Measurements from ENCODE around the gene COL4A1.

The COL4A1 gene

GRCh38 chr13:110227416-110227815 lies 79.5 kb downstream of the COL4A1 start:
- TF ChIP-seq SUZ12 (IDR thresholded peaks at IDR 0.05) (no peak), NFRKB (IDR thresholded peaks at IDR 0.05) (no peak), TARDBP (IDR thresholded peaks at IDR 0.05) (no peak), BHLHE40 (IDR thresholded peaks at IDR 0.05; ENCODE audit: borderline replicate concordance) (no peak), FOXM1 (IDR thresholded peaks at IDR 0.05; ENCODE audit: borderline replicate concordance) (no peak), ARNT (IDR thresholded peaks at IDR 0.05) (no peak), CTBP1 (IDR thresholded peaks at IDR 0.05; ENCODE audit: borderline replicate concordance) (no peak), HDGF (IDR thresholded peaks at IDR 0.05; ENCODE audit: borderline replicate concordance) (no peak), FOXK2 (IDR thresholded peaks at IDR 0.05) (no peak), ELF4 (IDR thresholded peaks at IDR 0.05) (no peak), FOXA1 (IDR thresholded peaks at IDR 0.05) (no peak), L3MBTL2 (conservative IDR thresholded peaks at IDR 0.05) (no peak), SP1 (IDR thresholded peaks at IDR 0.05) (no peak), PKNOX1 (IDR thresholded peaks at IDR 0.05) (no peak), ZNF384 (IDR thresholded peaks at IDR 0.05) (no peak), LEF1 (IDR thresholded peaks at IDR 0.05; ENCODE audit: borderline replicate concordance) (no peak)
- CTCF ChIA-PET, result no interaction called here
- no peak for DNase-seq (ENCODE audit: extremely low spot score)
- POLR2A ChIA-PET, result no interaction called here

GRCh38 chr13:110225609-110226574 lies 81.1 kb downstream of the COL4A1 start:
- no peak for DNase-seq (ENCODE audit: extremely low spot score)
- CTCF ChIA-PET, result no interaction called here
- POLR2A ChIA-PET, result no interaction called here
- TF ChIP-seq TARDBP (IDR thresholded peaks at IDR 0.05), result no peak
- no peak for TF ChIP-seq ZNF384 (IDR thresholded peaks at IDR 0.05)
- no peak for TF ChIP-seq FOXK2 (IDR thresholded peaks at IDR 0.05)
- no peak for TF ChIP-seq NFRKB (IDR thresholded peaks at IDR 0.05)

GRCh38 chr13:110225003-110225402 lies 82.0 kb downstream of the COL4A1 start:
- POLR2A ChIA-PET, result no interaction called here
- DNase-seq (ENCODE audit: extremely low spot score), result no peak
- TF ChIP-seq PKNOX1 (IDR thresholded peaks at IDR 0.05) (no peak), BHLHE40 (IDR thresholded peaks at IDR 0.05; ENCODE audit: borderline replicate concordance) (no peak), NFRKB (IDR thresholded peaks at IDR 0.05) (no peak), SP1 (IDR thresholded peaks at IDR 0.05) (no peak), HDGF (IDR thresholded peaks at IDR 0.05; ENCODE audit: borderline replicate concordance) (no peak), LEF1 (IDR thresholded peaks at IDR 0.05; ENCODE audit: borderline replicate concordance) (no peak), FOXA1 (IDR thresholded peaks at IDR 0.05) (no peak), ELF4 (IDR thresholded peaks at IDR 0.05) (no peak), L3MBTL2 (conservative IDR thresholded peaks at IDR 0.05) (no peak), FOXK2 (IDR thresholded peaks at IDR 0.05) (no peak), CTBP1 (IDR thresholded peaks at IDR 0.05; ENCODE audit: borderline replicate concordance) (no peak), ZNF384 (IDR thresholded peaks at IDR 0.05) (no peak), FOXM1 (IDR thresholded peaks at IDR 0.05; ENCODE audit: borderline replicate concordance) (no peak), ARNT (IDR thresholded peaks at IDR 0.05) (no peak)
- CTCF ChIA-PET, result no interaction called here

GRCh38 chr13:110224519-110224918 lies 82.4 kb downstream of the COL4A1 start:
- TF ChIP-seq NFRKB (IDR thresholded peaks at IDR 0.05) (no peak), ARNT (IDR thresholded peaks at IDR 0.05) (no peak), SP1 (IDR thresholded peaks at IDR 0.05) (no peak), L3MBTL2 (conservative IDR thresholded peaks at IDR 0.05) (no peak), ELF4 (IDR thresholded peaks at IDR 0.05) (no peak), FOXK2 (IDR thresholded peaks at IDR 0.05) (no peak), FOXA1 (IDR thresholded peaks at IDR 0.05) (no peak), HDGF (IDR thresholded peaks at IDR 0.05; ENCODE audit: borderline replicate concordance) (no peak), SUZ12 (IDR thresholded peaks at IDR 0.05) (no peak), LEF1 (IDR thresholded peaks at IDR 0.05; ENCODE audit: borderline replicate concordance) (no peak), ZNF384 (IDR thresholded peaks at IDR 0.05) (no peak), PKNOX1 (IDR thresholded peaks at IDR 0.05) (no peak), CTBP1 (IDR thresholded peaks at IDR 0.05; ENCODE audit: borderline replicate concordance) (no peak), TARDBP (IDR thresholded peaks at IDR 0.05) (no peak), FOXM1 (IDR thresholded peaks at IDR 0.05; ENCODE audit: borderline replicate concordance) (no peak), BHLHE40 (IDR thresholded peaks at IDR 0.05; ENCODE audit: borderline replicate concordance) (no peak)
- ChIA-PET CTCF (no interaction called here), POLR2A (no interaction called here)
- DNase-seq (ENCODE audit: extremely low spot score), result no peak

GRCh38 chr13:110221406-110222117 lies 85.4 kb downstream of the COL4A1 start:
- ChIA-PET CTCF (interaction anchor here (0.6 to 2.7 kb wide), 6 partner anchors 23 to 300 kb away, joined by 3 to 9 read pairs (median 4); no protein-coding TSS in a partner anchor), POLR2A (no interaction called here)
- TF ChIP-seq FOXM1 (IDR thresholded peaks at IDR 0.05; ENCODE audit: borderline replicate concordance), result no peak
- TF ChIP-seq CTBP1 (IDR thresholded peaks at IDR 0.05; ENCODE audit: borderline replicate concordance), result no peak
- TF ChIP-seq ELF4 (IDR thresholded peaks at IDR 0.05), result no peak
- TF ChIP-seq ARNT (IDR thresholded peaks at IDR 0.05), result no peak
- TF ChIP-seq LEF1 (IDR thresholded peaks at IDR 0.05; ENCODE audit: borderline replicate concordance), result no peak
- no peak for TF ChIP-seq TARDBP (IDR thresholded peaks at IDR 0.05)
- TF ChIP-seq NFRKB (IDR thresholded peaks at IDR 0.05), result no peak
- no peak for TF ChIP-seq FOXA1 (IDR thresholded peaks at IDR 0.05)
- no peak for TF ChIP-seq HDGF (IDR thresholded peaks at IDR 0.05; ENCODE audit: borderline replicate concordance)
- no peak for TF ChIP-seq ZNF384 (IDR thresholded peaks at IDR 0.05)
- no peak for TF ChIP-seq L3MBTL2 (conservative IDR thresholded peaks at IDR 0.05)
- TF ChIP-seq SP1 (IDR thresholded peaks at IDR 0.05), result no peak
- no peak for TF ChIP-seq BHLHE40 (IDR thresholded peaks at IDR 0.05; ENCODE audit: borderline replicate concordance)
- no peak for TF ChIP-seq SUZ12 (IDR thresholded peaks at IDR 0.05)
- TF ChIP-seq PKNOX1 (IDR thresholded peaks at IDR 0.05), result no peak
- TF ChIP-seq FOXK2 (IDR thresholded peaks at IDR 0.05), result no peak
- no peak for DNase-seq (ENCODE audit: extremely low spot score)

All from HEK293T (cell line).